ENCODE data around the gene TMEM14A.

The TMEM14A gene

GRCh38 chr6:52641388-52641787 is 29.5 kb upstream of the TMEM14A start:
- H4K20me1 ChIP-seq = no peaks in the 10 kb centered on the region
- no peak overlapping the region for H3K27ac ChIP-seq
- TF ChIP-seq Cebpa-rat (IDR thresholded peaks at IDR 0.05) = no peak
- no peak overlapping the region for H3K4me3 ChIP-seq
- H3K9me3 ChIP-seq = 0 out of 2 replicates have a peak, but pooled peaks cover 5% of the 10 kb centered on the region
- H3K27me3 ChIP-seq = no peaks in the 10 kb centered on the region
- H3K9ac ChIP-seq = no peak overlapping the region
- H3K4me1 ChIP-seq = peaks cover 10% of the 10 kb centered on the region
- H3K4me2 ChIP-seq = peak overlapping the region; percentile 36; the same call in 1 of the 2 replicates
- H3K36me3 ChIP-seq = no peaks in the 10 kb centered on the region

DNA sequence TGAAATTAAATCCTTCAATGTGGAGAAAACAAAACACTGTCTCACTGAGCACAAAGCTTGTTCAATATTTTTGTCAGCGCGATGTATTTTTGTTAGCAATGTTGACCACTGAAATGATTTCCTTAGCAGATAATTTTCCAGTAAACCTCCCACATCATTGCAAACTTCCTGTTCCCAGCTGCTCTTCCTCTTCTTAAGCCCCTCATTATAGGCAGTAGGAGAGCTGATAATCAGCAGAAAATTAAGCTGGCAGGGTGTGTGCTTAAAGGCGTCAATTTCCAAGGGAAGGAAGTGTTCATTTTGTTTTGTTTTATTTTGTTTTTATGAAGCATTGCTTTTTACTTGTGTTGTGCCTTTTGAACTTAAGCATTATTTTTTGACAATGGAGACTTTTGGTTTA is 29.1 kb upstream of the TMEM14A start:
- no peak overlapping the region for H3K9ac ChIP-seq
- no peaks in the 10 kb centered on the region for H3K36me3 ChIP-seq
- H4K20me1 ChIP-seq = no peaks in the 10 kb centered on the region
- H3K4me3 ChIP-seq = no peak overlapping the region
- peaks cover 10% of the 10 kb centered on the region for H3K4me1 ChIP-seq
- peak overlapping the region; percentile 36; the same call in 1 of the 2 replicates for H3K4me2 ChIP-seq
- no peaks in the 10 kb centered on the region for H3K27me3 ChIP-seq
- TF ChIP-seq Cebpa-rat (IDR thresholded peaks at IDR 0.05) = no peak
- no peak overlapping the region for H3K27ac ChIP-seq
- H3K9me3 ChIP-seq = 0 out of 2 replicates have a peak, but pooled peaks cover 5% of the 10 kb centered on the region

GRCh38 chr6:52642368-52642767 is 28.5 kb upstream of the TMEM14A start:
- H3K27ac ChIP-seq = no peak overlapping the region

DNA sequence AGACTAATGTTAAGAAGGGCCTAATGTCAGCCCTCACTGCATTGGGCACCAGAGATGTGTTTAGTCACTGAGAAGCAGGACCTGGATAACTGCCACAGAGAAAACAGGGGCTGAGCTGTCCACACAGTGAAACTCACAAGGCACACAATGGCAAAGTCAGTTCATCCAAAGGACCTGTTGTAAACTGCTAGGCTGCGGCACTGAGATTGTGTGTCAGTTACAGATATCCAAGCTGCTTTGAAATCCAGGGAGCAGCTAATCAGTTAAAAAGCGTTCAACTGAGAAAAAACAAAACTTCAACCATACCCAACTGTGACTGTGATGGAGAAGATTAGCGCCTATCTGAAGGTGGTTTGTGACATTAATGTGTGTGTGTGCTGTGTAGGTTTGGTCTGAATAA is 27.8 kb upstream of the TMEM14A start:
- no peak overlapping the region for H3K4me3 ChIP-seq

More at GRCh38 chr6:52642368-52642767, 28.5 kb upstream of the TMEM14A start:
- H3K9ac ChIP-seq = no peak overlapping the region
- peaks cover 10% of the 10 kb centered on the region for H3K4me1 ChIP-seq
- H3K27me3 ChIP-seq = no peaks in the 10 kb centered on the region
- 0 out of 2 replicates have a peak, but pooled peaks cover 5% of the 10 kb centered on the region for H3K9me3 ChIP-seq
- H4K20me1 ChIP-seq = no peaks in the 10 kb centered on the region
- no peak overlapping the region for H3K4me3 ChIP-seq
- no peak overlapping the region for H3K4me2 ChIP-seq
- no peak for TF ChIP-seq Cebpa-rat (IDR thresholded peaks at IDR 0.05)
- H3K36me3 ChIP-seq = no peaks in the 10 kb centered on the region

GRCh38 chr6:52644253-52644652 is 26.7 kb upstream of the TMEM14A start:
- Histone ChIP-seq H3K4me3 (no peak overlapping the region), H3K4me2 (no peak overlapping the region), H3K9ac (no peak overlapping the region), H3K9me3 (0 out of 2 replicates have a peak, but pooled peaks cover 5% of the 10 kb centered on the region), H3K4me1 (peaks cover 10% of the 10 kb centered on the region), H4K20me1 (no peaks in the 10 kb centered on the region), H3K27me3 (no peaks in the 10 kb centered on the region), H3K27ac (no peak overlapping the region), H3K36me3 (no peaks in the 10 kb centered on the region)
- no peak for TF ChIP-seq Cebpa-rat (IDR thresholded peaks at IDR 0.05)

More for the DNA sequence above, 27.8 kb upstream of the TMEM14A start:
- Histone ChIP-seq H3K27me3 (no peaks in the 10 kb centered on the region), H3K36me3 (no peaks in the 10 kb centered on the region), H4K20me1 (no peaks in the 10 kb centered on the region), H3K9me3 (0 out of 2 replicates have a peak, but pooled peaks cover 5% of the 10 kb centered on the region), H3K4me1 (peaks cover 10% of the 10 kb centered on the region), H3K4me2 (no peak overlapping the region), H3K27ac (no peak overlapping the region), H3K9ac (no peak overlapping the region)
- no peak for TF ChIP-seq Cebpa-rat (IDR thresholded peaks at IDR 0.05)

- H3K4me2 ChIP-seq = no peak overlapping the region
- no peak overlapping the region for H3K27ac ChIP-seq
- H4K20me1 ChIP-seq = no peaks in the 10 kb centered on the region
- no peaks in the 10 kb centered on the region for H3K36me3 ChIP-seq
- TF ChIP-seq Cebpa-rat (IDR thresholded peaks at IDR 0.05) = no peak
- no peak overlapping the region for H3K4me3 ChIP-seq
- no peaks in the 10 kb centered on the region for H3K27me3 ChIP-seq
- 0 out of 2 replicates have a peak, but pooled peaks cover 5% of the 10 kb centered on the region for H3K9me3 ChIP-seq
- no peak overlapping the region for H3K9ac ChIP-seq
- peaks cover 14% of the 10 kb centered on the region for H3K4me1 ChIP-seq
Observed at GRCh38 chr6:52645976-52646375, 24.9 kb upstream of the TMEM14A start.

DNA sequence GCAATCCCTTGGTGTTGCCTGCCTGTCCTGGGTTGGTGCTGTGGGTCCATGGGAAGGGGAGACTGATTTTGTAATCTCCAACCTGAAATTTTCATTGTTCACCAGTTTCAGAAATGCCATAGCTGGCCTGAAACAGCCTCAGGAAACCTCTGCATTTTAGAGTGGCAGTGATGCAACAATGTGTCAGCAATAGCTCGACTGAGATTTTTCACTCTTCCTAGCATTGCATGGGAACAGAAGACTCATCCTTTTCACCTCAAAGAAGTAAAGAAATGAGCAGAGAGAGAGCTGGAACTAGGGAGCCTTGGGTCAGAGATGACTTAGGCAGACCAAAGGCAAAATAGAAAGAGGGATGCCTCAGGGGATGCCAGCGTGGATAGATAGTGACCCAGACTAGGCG is 23.7 kb upstream of the TMEM14A start:
- Histone ChIP-seq H3K36me3 (no peaks in the 10 kb centered on the region), H3K4me2 (no peak overlapping the region), H3K27ac (no peak overlapping the region), H4K20me1 (no peaks in the 10 kb centered on the region), H3K4me3 (no peak overlapping the region), H3K9me3 (0 out of 2 replicates have a peak, but pooled peaks cover 5% of the 10 kb centered on the region), H3K4me1 (peaks cover 10% of the 10 kb centered on the region; the same call in 1 of the 2 replicates), H3K9ac (no peak overlapping the region), H3K27me3 (no peaks in the 10 kb centered on the region)
- TF ChIP-seq Cebpa-rat (IDR thresholded peaks at IDR 0.05) = no peak

GRCh38 chr6:52649536-52650160 is 21.3 kb upstream of the TMEM14A start:
- Histone ChIP-seq H3K27ac (no peak overlapping the region), H3K4me2 (no peak overlapping the region), H3K36me3 (no peaks in the 10 kb centered on the region), H3K4me3 (no peak overlapping the region), H3K9ac (no peak overlapping the region), H3K9me3 (peaks cover under 1% of the 10 kb centered on the region; the same call in 1 of the 2 replicates), H4K20me1 (no peaks in the 10 kb centered on the region), H3K4me1 (peaks cover 10% of the 10 kb centered on the region; the same call in 1 of the 2 replicates), H3K27me3 (no peaks in the 10 kb centered on the region)
- no peak for TF ChIP-seq Cebpa-rat (IDR thresholded peaks at IDR 0.05)

DNA sequence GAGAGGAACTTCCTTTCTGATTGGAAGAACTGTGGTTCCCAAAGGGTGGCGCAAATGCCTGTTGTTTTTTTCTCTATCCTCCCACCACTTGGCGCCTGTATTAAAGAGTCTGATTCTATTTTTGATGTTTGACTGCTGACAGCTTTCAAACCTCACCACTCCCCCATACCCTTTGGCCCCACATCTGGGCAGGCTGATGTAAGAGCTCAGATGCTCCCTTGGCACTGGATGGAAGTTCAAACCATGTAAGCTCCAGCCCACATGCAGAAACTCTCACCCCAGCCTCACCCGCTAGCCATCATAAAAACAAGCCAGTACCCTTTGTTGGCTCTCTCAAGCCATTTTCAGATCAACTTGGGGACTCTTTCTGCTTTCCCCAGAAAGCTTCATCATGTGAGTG is 20.0 kb upstream of the TMEM14A start:
- H3K4me1 ChIP-seq = peaks cover 10% of the 10 kb centered on the region; the same call in 1 of the 2 replicates
- 0 out of 2 replicates have a peak overlapping the region, but pooled peaks have one; percentile 13 for H3K4me2 ChIP-seq
- no peak overlapping the region for H3K9ac ChIP-seq
- H3K4me3 ChIP-seq = no peak overlapping the region
- no peaks in the 10 kb centered on the region for H4K20me1 ChIP-seq
- H3K36me3 ChIP-seq = no peaks in the 10 kb centered on the region
- no peaks in the 10 kb centered on the region for H3K27me3 ChIP-seq
- TF ChIP-seq Cebpa-rat (IDR thresholded peaks at IDR 0.05) = no peak
- peaks cover 6% of the 10 kb centered on the region; the same call in 1 of the 2 replicates for H3K9me3 ChIP-seq
- H3K27ac ChIP-seq = no peak overlapping the region

DNA sequence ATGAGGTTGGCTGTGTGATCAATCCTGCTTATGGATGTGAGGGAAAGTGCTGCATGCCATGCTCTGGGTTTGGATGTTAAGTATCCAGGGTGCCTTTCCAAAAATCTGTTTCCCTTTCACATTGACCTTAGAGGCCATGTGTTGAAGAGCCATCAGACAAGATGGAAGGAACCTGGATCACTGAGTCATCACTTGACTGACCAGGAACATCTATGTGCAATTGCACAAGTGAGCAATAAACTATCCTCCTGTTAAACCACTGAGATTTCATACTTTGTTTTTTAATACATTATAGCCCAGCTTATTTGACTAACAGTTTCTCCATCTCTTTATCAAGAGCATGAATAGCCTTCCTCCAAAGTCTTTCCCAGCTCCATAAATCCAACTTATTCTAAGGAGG is 17.8 kb upstream of the TMEM14A start:
- Histone ChIP-seq H4K20me1 (no peaks in the 10 kb centered on the region), H3K9me3 (peaks cover 23% of the 10 kb centered on the region), H3K27me3 (no peaks in the 10 kb centered on the region), H3K9ac (no peak overlapping the region), H3K36me3 (no peaks in the 10 kb centered on the region), H3K4me2 (no peak overlapping the region), H3K27ac (no peak overlapping the region), H3K4me1 (peaks cover 10% of the 10 kb centered on the region; the same call in 1 of the 2 replicates), H3K4me3 (no peak overlapping the region)
- TF ChIP-seq Cebpa-rat (IDR thresholded peaks at IDR 0.05) = no peak

Measured in BLaER1 (cell line).